GM18909 (cell line): Measurements from ENCODE around the gene COG5.
"Not testable (repeated sequence)": the region's sequence is repeated elsewhere in the genome, so short reads cannot be mapped to it uniquely, and the experiment has no call there.

Source experiments
- ATAC-seq: cut with Tn5 transposase; IDR thresholded peaks from one replicate; pipeline ENCODE4 v1.9.1; 2021; ENCODE audit warnings: mild to moderate bottlenecking; ENCODE audit not compliant: unreplicated experiment, poor library complexity

The COG5 gene

GRCh38 chr7:107244613-107245012, 319.1 kb downstream of the COG5 start:
- ATAC-seq: no peak

GRCh38 chr7:107242267-107242666, 321.5 kb downstream of the COG5 start:
- ATAC-seq: no peak

- no peak for ATAC-seq
These were observed 326.3 kb downstream of the COG5 start for GRCh38 chr7:107237451-107237850.

- ATAC-seq: no peak
These were observed 326.9 kb downstream of the COG5 start for GRCh38 chr7:107236862-107237261.

- ATAC-seq: no peak
These were observed 329.3 kb downstream of the COG5 start for GRCh38 chr7:107234436-107234835.

GRCh38 chr7:107233981-107234380, 329.7 kb downstream of the COG5 start:
- no peak for ATAC-seq

- no peak for ATAC-seq
These were observed 330.5 kb downstream of the COG5 start for GRCh38 chr7:107233174-107233573.

- no peak for ATAC-seq
These were observed 331.1 kb downstream of the COG5 start for GRCh38 chr7:107232568-107233090.

- no peak for ATAC-seq
These were observed 333.4 kb downstream of the COG5 start for GRCh38 chr7:107230334-107230733.

GRCh38 chr7:107228291-107228690, 335.4 kb downstream of the COG5 start:
- no peak for ATAC-seq

- ATAC-seq: no peak
These were observed 339.1 kb downstream of the COG5 start for GRCh38 chr7:107224374-107225223.

GRCh38 chr7:107220806-107221205, 342.9 kb downstream of the COG5 start:
- ATAC-seq: not testable (repeated sequence)

- ATAC-seq: no peak
These were observed 343.4 kb downstream of the COG5 start for GRCh38 chr7:107220356-107220755.

- no peak for ATAC-seq
These were observed 344.0 kb downstream of the COG5 start for GRCh38 chr7:107219563-107220244.

GRCh38 chr7:107213945-107214344, 349.8 kb downstream of the COG5 start:
- ATAC-seq: no peak

GRCh38 chr7:107213193-107213788, 350.4 kb downstream of the COG5 start:
- ATAC-seq: no peak

- no peak for ATAC-seq
These were observed 351.0 kb downstream of the COG5 start for GRCh38 chr7:107212725-107213124.

GRCh38 chr7:107210400-107210799, 353.3 kb downstream of the COG5 start:
- ATAC-seq: no peak

- ATAC-seq: no peak
These were observed 354.2 kb downstream of the COG5 start for GRCh38 chr7:107209565-107209964.

- ATAC-seq: no peak
These were observed 355.2 kb downstream of the COG5 start for GRCh38 chr7:107208563-107208962.

GRCh38 chr7:107208024-107208521, 355.6 kb downstream of the COG5 start:
- ATAC-seq: no peak
